HepG2 (cell line): ENCODE measurements around the gene GGA1. TPM values are rescaled to one million over a fixed set of nuclear protein-coding genes. Genes with fewer than 3 reads are reported as not detected.

Experiments used
- ADNP ChIP-seq: sonication (generic); formaldehyde crosslinking; IDR thresholded peaks from 2 replicates; pipeline ENCODE4 v1.4.0; 2020; ENCODE audit warnings: missing genetic modification reagents
- EP300 ChIP-seq, 3 experiments: sonication (generic) in 1 of 3; formaldehyde crosslinking in 1 of 3; IDR thresholded peaks; 2 replicates each; pipeline versions ENCODE4 v1.5.1 to v1.6.1; 2011 to 2020; ENCODE audit warnings: low read depth in 2 of 3, low read length in 2 of 3, borderline replicate concordance in 1 of 3, improper control_type of control experiment in 1 of 3, mild to moderate bottlenecking in 1 of 3, missing genetic modification reagents in 1 of 3, moderate library complexity in 1 of 3
- FLYWCH1 ChIP-seq: sonication (generic); formaldehyde crosslinking; IDR thresholded peaks from 2 replicates; pipeline ENCODE4 v1.8.1; 2023; ENCODE audit warnings: mild to moderate bottlenecking, missing genetic modification reagents
- GMEB1 ChIP-seq: sonication (generic); formaldehyde crosslinking; IDR thresholded peaks from 2 replicates; pipeline ENCODE4 v1.5.1; 2020; ENCODE audit warnings: missing genetic modification reagents, mild to moderate bottlenecking, borderline replicate concordance
- GZF1 ChIP-seq: sonication (generic); formaldehyde crosslinking; IDR thresholded peaks from 2 replicates; pipeline ENCODE4 v1.5.1; 2020; ENCODE audit warnings: mild to moderate bottlenecking, missing genetic modification reagents
- HMG20A ChIP-seq: IDR thresholded peaks from 2 replicates; pipeline ENCODE4 v1.6.1; 2016; ENCODE audit warnings: borderline replicate concordance
- KDM5B ChIP-seq: sonication (generic); formaldehyde crosslinking; IDR thresholded peaks from 2 replicates; pipeline ENCODE4 v1.4.0; 2020; ENCODE audit warnings: missing genetic modification reagents, mild to moderate bottlenecking, borderline replicate concordance
- NAIF1 ChIP-seq: sonication (generic); formaldehyde crosslinking; IDR thresholded peaks from 2 replicates; pipeline ENCODE4 v1.5.0; 2020; ENCODE audit warnings: mild to moderate bottlenecking, missing genetic modification reagents, borderline replicate concordance
- NFIB ChIP-seq: sonication (generic); formaldehyde crosslinking; IDR thresholded peaks from 2 replicates; pipeline ENCODE4 v1.9.0; 2021; ENCODE audit warnings: missing genetic modification reagents, mild to moderate bottlenecking, borderline replicate concordance
- RFX3 ChIP-seq: IDR thresholded peaks from 2 replicates; pipeline ENCODE4 v1.6.1; 2016; ENCODE audit warnings: missing biosample characterization, missing genetic modification reagents
- SMAD3 ChIP-seq: sonication (generic); formaldehyde crosslinking; IDR thresholded peaks from 2 replicates; pipeline ENCODE4 v1.4.0; 2020; ENCODE audit warnings: missing genetic modification reagents
- SOX13 ChIP-seq, 3 experiments: fragments of 450-650 bp in 1 of 3; sonication (generic) in 1 of 3; formaldehyde crosslinking in 1 of 3; IDR thresholded peaks in 2 of 3; conservative IDR thresholded peaks in 1 of 3; 2 replicates each; pipeline versions ENCODE4 v1.5.0 to v1.6.1; 2016 to 2020; ENCODE audit warnings: antibody characterized with exemption in 1 of 3, mild to moderate bottlenecking in 1 of 3, missing compliant biosample characterization in 1 of 3, missing genetic modification reagents in 1 of 3, moderate library complexity in 1 of 3
- TFDP2 ChIP-seq: sonication (generic); formaldehyde crosslinking; IDR thresholded peaks from 2 replicates; pipeline ENCODE4 v1.4.0; 2020; ENCODE audit warnings: missing genetic modification reagents
- TOE1 ChIP-seq: sonication (generic); formaldehyde crosslinking; IDR thresholded peaks from 2 replicates; pipeline ENCODE4 v1.4.0; 2020; ENCODE audit warnings: mild to moderate bottlenecking, missing genetic modification reagents
- ZBTB20 ChIP-seq: sonication (generic); formaldehyde crosslinking; IDR thresholded peaks from 2 replicates; pipeline ENCODE4 v1.8.1; 2023; ENCODE audit warnings: missing genetic modification reagents, low read depth, mild to moderate bottlenecking, borderline replicate concordance
- ZFYVE20 ChIP-seq: sonication (generic); formaldehyde crosslinking; IDR thresholded peaks from 2 replicates; pipeline ENCODE4 v1.8.0; 2023; ENCODE audit warnings: low read depth, mild to moderate bottlenecking, moderate library complexity, missing genetic modification reagents, borderline replicate concordance
- ZNF18 ChIP-seq: sonication (generic); formaldehyde crosslinking; IDR thresholded peaks from 2 replicates; pipeline ENCODE4 v1.8.0; 2022; ENCODE audit warnings: mild to moderate bottlenecking, missing genetic modification reagents; ENCODE audit not compliant: insufficient replicate concordance
- ZNF205 ChIP-seq: IDR thresholded peaks from 2 replicates; pipeline ENCODE4 v1.6.1; 2018; ENCODE audit warnings: missing biosample characterization, missing genetic modification reagents
- ZNF24 ChIP-seq: fragments of 450-650 bp; IDR thresholded peaks from 2 replicates; pipeline ENCODE4 v1.6.1; 2017; ENCODE audit warnings: antibody characterized with exemption, mild to moderate bottlenecking
- ZNF333 ChIP-seq: sonication (generic); formaldehyde crosslinking; IDR thresholded peaks from 2 replicates; pipeline ENCODE4 v1.4.0; 2020; ENCODE audit warnings: mild to moderate bottlenecking, missing genetic modification reagents, borderline replicate concordance
- ZNF446 ChIP-seq: sonication (generic); formaldehyde crosslinking; IDR thresholded peaks from 2 replicates; pipeline ENCODE4 v1.5.0; 2020; ENCODE audit warnings: mild to moderate bottlenecking, missing genetic modification reagents
- ZNF460 ChIP-seq: sonication (generic); formaldehyde crosslinking; IDR thresholded peaks from 2 replicates; pipeline ENCODE4 v1.5.1; 2020; ENCODE audit warnings: missing genetic modification reagents, mild to moderate bottlenecking, borderline replicate concordance
- ZNF468 ChIP-seq: sonication (generic); formaldehyde crosslinking; IDR thresholded peaks from 2 replicates; pipeline ENCODE4 v1.8.0; 2022; ENCODE audit warnings: mild to moderate bottlenecking, moderate library complexity, missing genetic modification reagents
- ZNF652 ChIP-seq: IDR thresholded peaks from 2 replicates; pipeline ENCODE4 v1.6.1; 2016; ENCODE audit warnings: low read depth, borderline replicate concordance
- polyA plus RNA-seq, 8 experiments: library from polyadenylated mRNA; depleted of rRNA in 3 of 8; stranded (reverse) in 7 of 8; unstranded in 1 of 8; fragments of >200 nt; fragmentation: Illumina TruSeq in 4 of 8; extraction: Trizol in 4 of 8; gene quantifications; 2 replicates each; pipeline versions ENCODE4 v1.2.1 to v1.2.3, GENCODE V29; 2011 to 2016; ENCODE audit warnings: low read depth in 4 of 8, missing spikeins in 1 of 8, mixed read lengths in 1 of 8; ENCODE audit not compliant: insufficient read depth in 1 of 8
- total RNA-seq, 5 experiments: library from RNA; depleted of rRNA; stranded (reverse); fragments of >200 nt; fragmentation: Illumina TruSeq; extraction: Trizol; gene quantifications; 2 replicates each; pipeline ENCODE4 v1.2.3, GENCODE V29; 2016; ENCODE audit warnings: low read depth in 1 of 5

Gene GGA1
- total and polyA plus RNA-seq, 2 of the 13 experiments (the other 11 are each of a cell fraction or from before 2014, with no cell fraction given): 29.1 to 87.2 TPM

- TF ChIP-seq GMEB1 (CRISPR knock-in tag): no peak
- no peak for TF ChIP-seq ZNF205 (CRISPR knock-in tag)
- TF ChIP-seq ZNF460 (CRISPR knock-in tag): no peak
- no peak for TF ChIP-seq ZNF18 (CRISPR knock-in tag)
- TF ChIP-seq ZNF468 (CRISPR knock-in tag): no peak
- TF ChIP-seq ZBTB20: no peak
- TF ChIP-seq ZNF333: no peak
- TF ChIP-seq ADNP (CRISPR knock-in tag): no peak
- TF ChIP-seq ZNF446 (CRISPR knock-in tag): no peak
- no peak for TF ChIP-seq ZFYVE20 (CRISPR knock-in tag)
- TF ChIP-seq TFDP2 (CRISPR knock-in tag): no peak
- TF ChIP-seq TOE1 (CRISPR knock-in tag): no peak
- TF ChIP-seq SOX13 (IDR thresholded peaks at IDR 0.05): no peak
- no peak; a peak in 1 of 4 replicates for TF ChIP-seq SOX13 (CRISPR knock-in tag; conservative IDR thresholded peaks at IDR 0.05 in 1 of 2, IDR thresholded peaks at IDR 0.05 in 1 of 2)
- no peak for TF ChIP-seq EP300 (IDR thresholded peaks at IDR 0.05; ENCODE audit: low read depth in 2 of 2, low read length in 2 of 2)
- TF ChIP-seq EP300 (CRISPR knock-in tag; IDR thresholded peaks at IDR 0.05; ENCODE audit: borderline replicate concordance): no peak
- TF ChIP-seq NFIB: no peak
- TF ChIP-seq HMG20A (CRISPR knock-in tag): no peak
- no peak for TF ChIP-seq FLYWCH1
- TF ChIP-seq NAIF1 (CRISPR knock-in tag): no peak
- TF ChIP-seq ZNF24: no peak
- TF ChIP-seq GZF1 (CRISPR knock-in tag): no peak
- no peak for TF ChIP-seq RFX3
- TF ChIP-seq ZNF652 (CRISPR knock-in tag): no peak
- no peak for TF ChIP-seq SMAD3 (CRISPR knock-in tag)
- TF ChIP-seq KDM5B (CRISPR knock-in tag): no peak; the same call in 1 of the 2 replicates
Observed at GRCh38 chr22:37601540-37602442, 6.8 kb upstream of the GGA1 start (continued).
